ENCODE measurements around the gene DNAJB13.
"Not testable (repeated sequence)": the region's sequence is repeated elsewhere in the genome, so short reads cannot be mapped to it uniquely, and the experiment has no call there.

Gene DNAJB13, protein sequence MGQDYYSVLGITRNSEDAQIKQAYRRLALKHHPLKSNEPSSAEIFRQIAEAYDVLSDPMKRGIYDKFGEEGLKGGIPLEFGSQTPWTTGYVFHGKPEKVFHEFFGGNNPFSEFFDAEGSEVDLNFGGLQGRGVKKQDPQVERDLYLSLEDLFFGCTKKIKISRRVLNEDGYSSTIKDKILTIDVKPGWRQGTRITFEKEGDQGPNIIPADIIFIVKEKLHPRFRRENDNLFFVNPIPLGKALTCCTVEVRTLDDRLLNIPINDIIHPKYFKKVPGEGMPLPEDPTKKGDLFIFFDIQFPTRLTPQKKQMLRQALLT

DNA sequence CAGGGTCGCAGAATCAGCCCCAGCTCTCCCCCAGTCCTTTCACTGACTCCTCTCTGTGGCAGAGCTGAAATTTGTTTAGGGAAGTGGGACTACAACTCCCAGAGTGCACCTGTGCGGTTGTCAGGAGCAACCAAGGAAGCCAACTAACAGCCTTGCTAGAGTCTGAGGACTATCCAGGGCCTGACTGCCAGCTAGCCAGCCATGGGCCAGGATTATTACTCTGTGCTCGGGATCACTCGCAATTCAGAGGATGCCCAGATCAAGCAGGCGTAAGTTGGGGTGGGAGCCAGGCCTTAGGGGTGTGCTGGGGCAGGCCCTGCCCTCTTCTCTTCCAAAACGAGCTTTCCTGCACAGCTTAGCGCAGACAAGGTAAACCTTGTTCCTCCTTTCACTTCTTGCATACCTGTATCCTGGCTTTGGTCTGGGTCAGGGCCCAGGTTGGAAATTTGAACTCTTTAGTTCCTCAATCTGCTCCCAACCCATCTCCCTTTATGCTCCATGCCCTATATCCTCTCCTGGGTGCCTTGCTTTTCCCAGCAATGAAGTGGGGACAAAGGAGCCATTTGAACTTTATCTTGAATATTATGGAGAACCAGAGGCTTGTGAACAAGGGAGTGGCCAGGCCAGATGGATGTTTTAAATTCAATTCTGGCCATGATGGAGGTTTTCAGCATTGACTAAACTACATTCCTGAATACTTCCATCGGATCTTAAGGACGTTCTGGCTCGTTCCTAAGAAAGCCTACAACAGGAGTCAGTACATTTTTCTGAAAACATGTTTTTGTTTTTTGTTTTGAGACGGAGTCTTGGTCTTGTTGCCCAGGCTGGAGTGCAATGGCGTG is at the start of gene DNAJB13:
Gene DNAJB13, plus strand, starts transcription at position 158 of the 842 bp plus-strand sequence. Its CDS starts 44 bp downstream, at position 202.
- DNase-seq = no peak

DNA sequence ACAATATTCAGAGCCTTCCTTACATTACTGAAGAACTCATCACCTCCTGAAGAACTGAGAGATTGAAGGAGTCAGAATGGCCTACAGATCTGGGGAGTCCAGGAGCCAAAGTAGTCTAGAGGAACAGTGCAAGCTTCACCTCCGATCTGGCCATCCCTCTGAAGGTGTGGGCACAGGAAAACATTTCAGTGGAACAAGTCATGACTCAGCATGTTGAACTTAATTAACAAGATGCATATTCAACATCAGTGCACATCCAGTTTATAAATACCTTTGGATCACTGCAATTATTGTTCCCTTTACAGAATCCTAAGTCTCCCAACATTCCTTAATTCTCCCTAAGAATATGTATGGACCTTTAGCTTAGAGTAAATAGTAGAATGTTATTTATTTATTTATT is 48.5 kb upstream of the DNAJB13 start:
- no peak for DNase-seq

DNA sequence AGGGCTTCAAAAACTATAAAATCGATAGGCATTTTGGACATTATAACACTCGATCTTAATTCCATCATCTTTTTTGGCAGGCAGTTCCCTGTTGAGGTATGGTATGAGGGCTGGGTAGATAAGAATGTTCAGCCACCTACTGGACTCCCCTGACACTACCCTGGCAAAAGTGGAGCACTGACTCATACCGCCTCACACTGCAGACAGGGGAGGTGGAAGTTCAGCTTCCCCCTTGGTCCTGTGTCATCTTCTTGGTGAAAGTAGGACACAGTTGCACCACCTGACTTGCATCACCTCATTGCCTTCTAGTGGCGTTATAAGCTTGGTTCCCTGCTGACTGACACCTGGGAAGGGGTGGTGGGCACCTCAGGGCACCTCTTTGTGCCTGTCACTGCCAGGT is 43.6 kb upstream of the DNAJB13 start:
- DNase-seq = no peak

- no peak for DNase-seq
Measured at GRCh38 chr11:73912026-73912425, 38.8 kb upstream of the DNAJB13 start.

DNA sequence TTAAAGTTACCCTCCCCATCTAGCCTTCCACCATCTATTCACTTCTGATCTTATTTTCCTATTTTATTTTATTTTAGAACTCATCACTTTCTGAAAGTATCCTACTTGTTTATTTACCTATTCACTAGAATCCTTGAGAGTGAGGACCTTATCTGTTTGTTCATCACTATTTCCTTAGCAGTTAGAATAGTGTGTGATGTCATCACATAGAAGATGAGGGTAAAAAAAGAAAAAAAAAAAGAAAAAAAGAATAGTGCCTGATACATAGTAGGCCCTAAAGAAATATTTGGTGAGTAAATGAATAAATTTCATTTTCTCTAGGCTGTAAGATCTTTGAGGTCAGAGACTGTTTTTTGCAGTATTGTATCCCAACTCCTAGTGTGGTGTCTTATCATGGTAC is 37.4 kb upstream of the DNAJB13 start:
- no peak for DNase-seq

- no peak for DNase-seq
Measured at GRCh38 chr11:73914284-73914683, 36.5 kb upstream of the DNAJB13 start.

DNA sequence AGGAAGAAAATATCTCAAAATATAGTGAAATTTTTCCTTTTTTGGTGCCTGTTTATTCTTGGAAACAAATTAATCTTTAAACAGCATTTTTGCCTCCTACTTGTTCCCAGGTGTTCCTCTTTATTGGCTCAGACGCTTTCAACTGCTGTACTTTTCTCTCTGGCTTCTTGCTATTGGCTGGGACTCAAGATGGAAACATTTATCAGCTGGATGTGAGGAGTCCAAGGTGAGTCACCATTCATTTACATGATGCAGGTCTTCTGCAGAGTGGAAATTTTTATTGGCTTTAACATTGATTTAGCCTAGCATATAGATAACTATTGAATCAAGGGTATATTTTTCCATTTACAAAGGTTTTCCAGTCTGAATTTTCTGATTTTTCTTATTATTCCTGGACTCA is 34.4 kb upstream of the DNAJB13 start:
- no peak for DNase-seq

DNA sequence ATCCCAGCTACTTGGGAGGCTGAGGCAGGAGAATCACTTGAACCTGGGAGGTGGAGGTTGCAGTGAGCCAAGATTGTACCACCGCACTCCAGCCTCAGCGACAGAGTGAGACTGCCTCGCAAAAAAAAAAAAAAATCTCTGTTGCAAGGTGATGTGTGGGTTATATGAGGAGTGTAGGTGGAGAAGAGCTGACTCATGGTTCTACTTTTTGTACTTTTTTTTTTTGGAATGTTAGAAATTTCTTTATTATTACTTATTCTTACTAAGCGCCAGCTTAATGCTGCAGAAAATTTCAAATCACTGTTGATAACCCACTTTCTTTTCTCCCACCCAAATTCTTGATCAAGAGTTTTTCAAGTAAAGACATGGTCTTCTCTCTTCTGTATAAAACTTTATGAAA is 29.6 kb upstream of the DNAJB13 start:
- DNase-seq = no peak

DNA sequence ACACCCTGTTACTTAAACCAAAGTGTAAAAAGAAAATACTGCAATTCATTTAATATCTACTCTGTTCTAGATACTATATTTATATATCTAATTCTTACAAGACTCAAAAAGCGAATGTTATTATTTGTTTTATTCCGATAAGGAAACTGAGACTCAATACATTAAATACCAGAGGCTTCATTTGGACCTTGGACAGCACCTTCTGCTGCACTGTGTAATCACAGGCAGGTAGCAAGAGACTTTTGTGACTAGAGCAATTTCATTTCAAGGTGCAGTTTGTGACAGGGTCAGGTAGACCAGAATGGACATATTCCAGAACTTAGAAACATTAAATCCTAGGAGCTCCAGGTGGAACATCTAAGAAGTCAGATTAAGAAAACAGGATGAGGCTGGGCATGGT is 21.4 kb upstream of the DNAJB13 start:
- no peak for DNase-seq

GRCh38 chr11:73931039-73931645 is 19.7 kb upstream of the DNAJB13 start:
- DNase-seq = no peak

DNA sequence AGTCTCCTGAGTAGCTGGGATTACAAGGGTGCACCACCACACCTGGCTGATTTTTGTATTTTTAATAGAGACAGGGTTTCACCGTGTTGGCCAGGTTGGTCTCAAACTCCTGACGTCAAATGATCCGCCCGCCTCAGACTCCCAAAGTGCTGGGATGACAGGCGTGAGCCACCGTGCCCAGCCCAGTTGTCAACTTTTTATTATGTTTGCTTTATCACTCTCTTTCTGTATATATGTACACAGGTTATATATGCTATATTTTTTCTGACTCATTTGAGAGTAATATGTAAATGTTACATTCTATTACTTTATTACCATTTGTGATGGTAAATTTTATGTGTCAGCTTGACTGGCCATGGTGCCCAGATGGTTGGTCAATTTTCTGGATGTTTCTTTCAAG is 18.9 kb upstream of the DNAJB13 start:
- no peak for DNase-seq

DNA sequence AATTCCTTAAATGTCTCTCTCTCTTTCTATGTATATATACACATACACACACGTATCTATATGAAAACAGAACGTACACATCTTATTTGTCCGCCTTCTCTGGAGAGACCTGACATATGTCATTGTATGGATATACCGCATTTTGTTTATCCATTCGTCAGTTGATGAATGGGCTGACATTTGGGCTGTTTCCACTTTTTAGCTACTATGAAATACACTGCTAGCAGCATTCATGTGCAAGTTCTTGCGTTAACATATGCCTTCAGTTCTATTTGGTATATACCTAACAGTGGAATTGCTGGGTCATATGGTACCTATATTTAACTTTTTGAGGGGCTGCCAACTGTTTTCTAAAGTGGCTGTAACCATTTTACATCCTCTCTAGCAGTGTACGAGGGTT is 18.0 kb upstream of the DNAJB13 start:
- no peak for DNase-seq

- DNase-seq = not testable (repeated sequence)
Measured at GRCh38 chr11:73936047-73936446, 14.8 kb upstream of the DNAJB13 start.

DNA sequence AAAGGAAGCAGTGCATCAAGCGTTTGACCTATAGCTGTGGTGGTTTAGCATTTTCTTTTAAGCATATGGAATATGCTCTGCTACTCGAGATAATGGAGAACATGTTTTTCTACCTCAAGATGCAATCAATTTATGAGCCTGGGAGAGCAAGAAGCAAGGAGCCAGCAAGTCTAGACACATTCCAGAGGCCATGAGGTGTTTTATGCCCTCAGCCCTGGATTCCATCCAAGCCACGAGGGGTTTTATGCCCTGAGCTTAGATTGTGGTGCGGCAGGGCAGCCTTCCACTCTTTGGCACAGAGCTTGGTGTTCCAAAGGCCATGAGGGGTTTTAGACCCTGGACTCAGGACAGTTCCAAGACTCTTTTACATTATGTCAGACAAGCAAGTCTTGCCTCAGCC is 11.7 kb upstream of the DNAJB13 start:
- DNase-seq = no peak

DNA sequence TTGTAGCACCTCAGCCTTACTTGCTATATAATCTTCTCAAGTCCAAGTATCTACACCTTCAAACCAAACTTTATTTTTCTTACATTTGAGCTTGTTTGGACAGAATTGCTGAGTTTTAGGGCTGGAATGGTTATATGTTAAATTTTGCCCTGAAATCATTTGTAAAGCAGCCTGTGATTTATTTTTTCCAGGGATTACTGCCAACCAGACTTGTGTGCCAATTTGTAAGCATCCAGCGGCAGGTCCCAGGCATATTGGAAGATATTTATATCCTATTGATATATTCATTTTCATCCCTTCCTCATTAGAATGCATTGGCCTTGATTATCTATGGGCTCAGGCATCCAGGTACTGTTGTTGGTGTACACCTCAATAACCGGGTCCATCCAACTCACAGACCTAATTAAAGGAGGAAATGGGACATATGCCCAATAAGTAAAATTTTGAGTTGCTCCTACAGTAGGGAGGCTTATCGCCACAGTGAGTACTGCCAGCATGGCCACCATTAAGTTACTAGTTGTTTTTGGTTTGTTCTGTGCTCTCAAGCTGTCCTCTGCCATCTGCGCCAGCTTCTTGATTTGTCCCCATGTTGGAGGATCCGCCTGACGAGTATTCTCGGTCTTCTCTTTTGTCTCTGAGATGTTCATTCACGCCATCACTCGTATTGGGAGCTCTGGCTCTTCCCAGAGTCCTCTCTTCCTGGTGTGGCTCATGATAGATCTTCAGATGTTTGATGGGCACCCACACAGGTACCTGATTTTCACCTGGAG is 9.8 kb upstream of the DNAJB13 start:
- DNase-seq = no peak

DNA sequence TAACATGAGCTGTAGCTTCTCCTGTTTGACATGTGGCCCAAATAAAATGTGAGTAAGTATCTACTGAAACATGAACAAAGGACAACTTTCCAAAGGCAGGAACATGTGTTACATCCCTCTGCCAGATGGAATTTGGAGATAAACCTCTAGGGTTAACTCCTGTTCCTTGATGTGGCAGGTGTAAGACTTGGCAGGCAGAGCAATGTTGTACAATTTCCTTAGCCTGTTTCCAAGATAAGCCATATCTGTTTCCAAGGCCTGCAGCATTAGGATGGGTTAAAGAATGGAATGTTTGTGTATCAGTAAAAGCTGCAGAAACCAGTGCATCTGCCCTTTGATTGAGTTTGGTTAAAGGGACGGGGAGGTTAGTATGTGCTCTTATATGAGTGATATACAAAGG is 8.8 kb upstream of the DNAJB13 start:
- no peak for DNase-seq

GRCh38 chr11:73944085-73944484 is 6.7 kb upstream of the DNAJB13 start:
- DNase-seq = no peak

GRCh38 chr11:73944901-73945300 is 5.9 kb upstream of the DNAJB13 start:
- no peak for DNase-seq

- DNase-seq = no peak
Measured at GRCh38 chr11:73945396-73945795, 5.4 kb upstream of the DNAJB13 start.

DNA sequence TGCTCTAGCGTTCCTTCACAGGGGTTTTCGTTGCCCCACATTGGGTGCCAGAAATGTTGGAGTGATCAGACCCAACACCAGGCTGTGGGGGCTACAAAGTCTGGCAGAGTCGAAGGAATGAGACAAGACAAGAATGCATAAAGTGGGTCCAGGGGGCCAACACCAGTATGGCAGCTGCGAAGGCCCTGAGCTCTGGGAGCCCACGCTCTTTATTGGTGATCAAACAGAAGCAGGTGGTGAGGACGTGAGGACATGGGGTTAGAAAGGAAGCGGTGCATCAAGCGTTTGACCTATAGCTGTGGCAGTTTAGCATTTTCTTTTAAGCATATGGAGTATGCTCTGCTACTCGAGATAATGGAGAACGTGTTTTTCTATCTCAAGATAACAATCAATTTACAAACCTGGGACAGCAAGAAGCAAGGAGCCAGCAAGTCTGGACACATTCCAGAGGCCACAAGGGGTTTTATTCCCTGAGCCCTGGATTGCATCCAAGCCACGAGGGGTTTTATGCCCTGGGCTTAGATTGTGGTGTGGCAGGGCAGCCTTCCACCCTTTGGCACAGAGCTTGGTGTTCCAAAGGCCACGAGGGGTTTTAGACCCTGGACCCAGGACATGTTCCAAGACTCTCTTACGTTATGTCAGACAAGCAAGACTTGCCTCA is 3.9 kb upstream of the DNAJB13 start:
- no peak for DNase-seq

GRCh38 chr11:73949246-73949645 is 1.6 kb upstream of the DNAJB13 start:
- DNase-seq = no peak

- no peak for DNase-seq
Measured at GRCh38 chr11:73949912-73950311, 914 bp upstream of the DNAJB13 start.

- DNase-seq = no peak
Measured at GRCh38 chr11:73951797-73952196, 971 bp downstream of the DNAJB13 start.
